ENCODE data around the gene ATN1.
"Not testable (repeated sequence)": the region's sequence is repeated elsewhere in the genome, so short reads cannot be mapped to it uniquely, and the experiment has no call there.

ATN1 gene

GRCh38 chr12:6927379-6928021, at the start of gene ATN1:
Gene ATN1, plus strand, starts transcription at chr12:6927959. Its CDS starts 6,043 bp downstream, at chr12:6934002.
- no peak for DNase-seq

- not testable (repeated sequence) for DNase-seq
Observed at GRCh38 chr12:6879824-6880223, 47.9 kb upstream of the ATN1 start.

- no peak for DNase-seq
Observed at GRCh38 chr12:6883252-6883651, 44.5 kb upstream of the ATN1 start.

DNA sequence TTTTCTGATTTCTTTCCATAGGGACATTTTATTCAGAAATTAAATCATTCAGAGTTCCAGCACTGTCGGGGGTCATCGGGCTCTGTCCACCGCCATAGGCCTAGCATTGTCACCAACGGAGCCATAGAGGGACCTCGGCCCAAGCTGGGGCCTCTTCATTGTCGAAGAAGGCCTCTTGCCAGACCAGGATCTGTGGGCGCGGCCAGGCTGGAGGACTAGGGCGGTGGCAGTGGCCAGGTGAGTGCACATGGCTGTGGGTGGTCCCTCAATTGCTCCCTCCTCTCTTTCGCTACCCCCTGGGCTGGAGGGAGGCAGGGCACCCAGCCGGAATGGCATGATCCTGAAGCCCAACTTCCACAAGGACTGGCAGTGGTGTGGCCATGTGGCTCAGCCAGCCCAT, 44.1 kb upstream of the ATN1 start:
- DNase-seq = no peak

GRCh38 chr12:6884539-6884938, 43.2 kb upstream of the ATN1 start:
- DNase-seq = no peak

DNA sequence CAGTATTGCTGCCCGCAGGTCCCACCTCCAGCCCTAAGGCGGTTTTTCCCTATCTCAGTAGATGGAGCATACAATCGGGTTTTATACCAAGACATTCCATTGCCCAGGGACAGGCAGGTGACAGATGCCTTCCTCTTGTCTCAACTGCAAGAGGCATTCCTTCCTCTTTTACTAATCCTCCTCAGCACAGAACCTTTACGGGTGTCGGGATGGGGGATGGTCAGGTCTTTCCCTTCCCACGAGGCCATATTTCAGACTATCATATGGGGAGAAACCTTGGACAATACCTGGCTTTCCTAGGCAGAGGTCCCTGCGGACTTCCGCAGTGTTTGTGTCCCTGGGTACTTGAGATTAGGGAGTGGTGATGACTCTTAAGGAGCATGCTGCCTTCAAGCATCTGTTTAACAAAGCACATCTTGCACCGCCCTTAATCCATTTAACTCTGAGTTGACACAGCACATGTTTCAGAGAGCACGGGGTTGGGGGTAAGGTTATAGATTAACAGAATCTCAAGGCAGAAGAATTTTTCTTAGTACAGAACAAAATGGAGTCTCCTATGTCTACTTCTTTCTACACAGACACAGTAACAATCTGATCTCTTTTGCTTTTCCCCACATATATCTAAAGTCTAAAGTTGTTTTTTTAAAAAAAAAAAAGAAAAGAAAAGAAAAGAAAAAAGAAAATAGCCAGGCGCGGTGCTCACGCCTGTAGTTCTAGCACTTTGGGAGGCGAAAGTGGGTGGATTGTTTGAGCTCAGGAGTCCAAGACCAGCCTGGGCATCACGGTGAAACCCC, 41.4 kb upstream of the ATN1 start:
- DNase-seq = not testable (repeated sequence)

- DNase-seq = no peak
Observed at GRCh38 chr12:6887460-6887859, 40.3 kb upstream of the ATN1 start.

GRCh38 chr12:6888360-6888759, 39.4 kb upstream of the ATN1 start:
- no peak for DNase-seq

GRCh38 chr12:6888794-6889193, 39.0 kb upstream of the ATN1 start:
- DNase-seq = not testable (repeated sequence)

- not testable (repeated sequence) for DNase-seq
Observed at GRCh38 chr12:6889775-6890573, 37.8 kb upstream of the ATN1 start.

DNA sequence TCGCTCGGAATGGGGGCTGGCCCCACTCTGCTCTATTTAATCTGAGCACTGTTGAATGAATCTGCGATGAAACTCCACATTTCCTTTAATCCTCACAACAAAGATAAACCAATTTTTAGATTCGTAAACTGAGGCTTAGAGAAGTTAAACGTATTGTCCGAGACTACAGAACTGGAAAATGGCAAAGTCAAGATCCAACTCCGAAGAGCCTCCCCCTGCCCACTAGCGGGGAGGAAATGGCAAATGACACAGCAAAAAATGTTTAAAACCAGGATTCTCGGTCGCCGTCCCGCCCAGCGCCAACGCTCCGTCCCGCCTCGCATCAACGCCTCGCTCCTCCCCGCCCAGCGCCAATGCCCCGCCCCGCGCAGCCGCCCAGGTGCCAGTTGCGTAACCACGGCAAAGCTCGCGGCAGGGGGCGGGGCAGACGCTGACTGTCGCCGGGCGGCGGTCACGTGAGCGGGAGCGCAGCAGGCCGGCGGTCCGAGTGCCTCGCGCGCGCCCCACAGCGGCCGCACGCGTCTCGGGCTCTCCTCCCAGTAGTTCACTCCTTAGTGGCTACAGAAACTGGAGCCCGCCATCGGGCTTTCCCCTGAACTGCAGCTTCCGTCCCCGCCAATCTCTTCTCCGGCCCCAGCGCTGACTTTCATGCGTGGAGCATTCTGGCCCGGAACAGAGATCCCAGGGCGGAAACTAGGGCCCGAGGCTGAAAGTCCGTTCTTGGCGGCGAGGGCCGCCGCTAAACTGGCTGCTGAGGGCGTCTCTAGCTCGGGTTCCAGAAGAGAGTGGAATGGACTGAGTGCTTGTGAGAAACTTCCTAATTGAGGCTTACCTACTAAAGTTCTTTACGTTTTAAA, 36.7 kb upstream of the ATN1 start:
- peak; percentile 96 for DNase-seq

- DNase-seq = no peak
Observed at GRCh38 chr12:6891646-6892001, 36.1 kb upstream of the ATN1 start.

DNA sequence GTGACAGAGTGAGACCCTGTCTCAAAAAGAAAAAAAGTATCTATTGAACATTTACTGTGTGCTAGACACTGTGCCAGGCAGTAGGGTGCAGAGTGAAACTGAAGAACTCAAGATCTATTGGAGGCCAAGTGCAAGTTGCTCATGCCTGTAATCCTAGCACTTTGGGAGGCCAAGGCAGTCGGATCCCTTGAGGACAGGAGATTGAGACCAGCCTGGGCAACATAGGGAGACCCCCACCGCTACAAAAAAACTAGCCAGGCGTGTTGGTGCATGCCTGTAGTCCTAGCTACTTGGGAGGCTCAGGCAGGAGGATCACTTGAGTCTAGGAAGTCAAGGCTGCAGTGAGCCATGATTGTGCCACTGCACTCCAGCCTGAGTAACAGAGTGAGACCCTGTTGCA, 35.1 kb upstream of the ATN1 start:
- DNase-seq = not testable (repeated sequence)

GRCh38 chr12:6894321-6894720, 33.4 kb upstream of the ATN1 start:
- no peak for DNase-seq

DNA sequence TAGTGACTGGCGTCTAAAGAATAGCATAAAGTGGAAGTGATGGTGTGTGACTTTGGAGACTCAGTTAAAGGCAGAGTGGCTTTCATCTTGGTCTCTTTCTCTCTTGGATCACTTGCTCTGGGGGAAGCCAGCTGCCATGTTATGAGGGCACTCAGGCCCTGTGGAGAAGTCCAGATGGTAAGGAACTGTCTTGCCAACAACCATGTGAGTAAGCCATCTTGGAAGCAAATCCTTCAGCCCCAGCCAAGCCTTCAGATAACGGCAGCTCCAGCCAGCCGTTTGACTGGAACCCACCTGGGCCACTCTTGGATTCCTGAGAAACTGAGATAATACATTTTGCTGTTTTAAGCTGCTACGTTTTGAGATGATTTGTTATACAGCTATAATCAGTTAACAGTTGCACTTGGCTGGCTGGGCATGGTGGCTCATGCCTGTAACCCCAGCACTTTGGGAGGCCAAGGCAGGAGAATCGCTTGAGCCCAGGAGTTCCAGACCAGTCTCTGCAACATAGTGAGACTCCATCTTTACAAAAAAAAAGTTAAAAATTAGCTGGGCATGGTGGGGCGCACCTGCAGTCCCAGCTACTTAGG, 30.8 kb upstream of the ATN1 start:
- no peak for DNase-seq

DNA sequence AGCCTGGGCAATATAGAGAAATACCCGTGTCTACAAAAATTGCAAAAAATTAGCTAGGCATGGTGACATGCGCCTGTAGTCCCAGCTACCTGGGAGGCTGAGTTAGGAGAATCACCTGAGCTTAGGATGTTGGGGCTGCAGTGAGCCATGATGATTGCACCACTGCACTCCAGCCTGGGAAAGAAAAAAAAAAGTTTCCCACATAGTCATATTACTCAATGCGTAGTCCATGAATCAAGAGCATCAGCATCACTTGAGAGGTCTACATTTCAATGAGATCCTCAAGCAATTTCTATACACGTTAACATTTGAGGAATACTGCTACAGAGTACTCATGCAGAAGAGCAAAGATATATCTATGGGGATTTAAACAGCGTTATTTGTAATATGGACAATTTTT, 28.3 kb upstream of the ATN1 start:
- DNase-seq = no peak

GRCh38 chr12:6899837-6900519, 27.8 kb upstream of the ATN1 start:
- DNase-seq = no peak

GRCh38 chr12:6902448-6902847, 25.3 kb upstream of the ATN1 start:
- no peak for DNase-seq

DNA sequence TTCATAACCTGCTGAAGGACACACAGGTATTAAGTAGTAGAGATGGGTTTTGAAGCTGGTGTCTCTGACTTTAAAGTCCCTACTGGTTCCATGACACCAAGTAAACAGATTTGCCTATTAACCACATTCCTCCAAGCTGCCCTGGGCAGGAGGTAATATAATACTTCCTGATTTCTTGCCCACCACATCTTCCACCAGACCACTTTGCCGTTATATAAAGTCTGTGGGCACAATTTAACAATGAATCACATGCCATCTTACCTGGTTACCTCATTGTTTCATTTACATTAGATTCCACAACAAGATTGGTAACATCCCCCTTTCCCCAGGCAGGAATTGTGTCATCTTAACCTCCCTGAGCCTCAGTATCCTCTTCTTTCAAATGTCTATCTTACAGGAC, 24.0 kb upstream of the ATN1 start:
- no peak for DNase-seq

DNA sequence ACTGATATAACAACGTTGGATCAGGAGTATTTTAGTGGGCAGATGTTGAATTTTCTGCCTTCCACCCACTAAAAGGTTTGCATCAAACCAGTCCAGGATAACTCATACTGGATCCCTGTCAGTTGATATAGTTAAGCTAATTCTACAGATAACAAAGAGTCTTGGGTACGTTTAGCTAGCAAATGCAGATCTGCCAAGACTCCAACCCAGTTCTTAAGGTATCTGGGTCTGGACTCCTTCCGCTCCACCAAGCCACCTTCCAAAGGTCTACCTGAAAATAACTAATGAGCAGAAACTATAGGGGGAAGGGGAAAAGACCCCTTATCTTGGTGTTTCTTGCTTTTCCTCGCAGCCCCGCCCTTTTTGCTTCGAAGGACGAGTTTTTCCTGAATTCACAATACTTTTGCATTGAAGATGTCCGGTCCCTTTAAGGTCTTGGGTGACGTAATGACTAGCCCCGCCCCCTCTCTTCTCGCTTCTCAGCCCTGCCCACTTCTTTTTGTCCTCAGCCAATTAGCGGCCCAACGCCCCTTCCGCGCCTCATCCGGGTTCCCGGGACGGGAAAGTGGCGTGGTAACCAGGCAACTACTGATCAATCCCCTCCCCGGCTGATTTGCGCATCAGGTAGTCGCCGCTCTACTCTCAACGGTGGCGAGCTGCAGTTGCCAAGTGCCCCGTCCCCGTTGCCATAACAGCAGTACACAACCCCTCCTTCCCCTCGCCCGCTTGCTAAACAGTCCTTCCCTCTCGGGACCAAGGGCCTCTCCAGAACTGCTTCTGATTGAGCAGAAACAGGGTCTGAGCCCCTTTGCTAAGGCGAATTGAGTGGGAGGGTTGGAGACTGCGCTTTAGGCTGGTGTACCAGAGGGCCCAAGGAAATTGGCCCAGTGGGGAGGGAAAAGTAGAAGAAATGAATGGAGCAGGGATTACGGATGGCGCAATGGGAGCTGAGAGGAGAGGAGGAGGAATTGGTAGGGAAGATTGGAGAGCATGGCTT, 23.2 kb upstream of the ATN1 start, which contains the start of gene LRRC23:
TSS of gene LRRC23 (plus strand) at position 543 of the 997 bp plus-strand sequence. CDS start 812 bp downstream, outside the sequence.
- peak; percentile 88 for DNase-seq
